Measurements from ENCODE around the gene ACTN3. TPM values are rescaled to one million over a fixed set of nuclear protein-coding genes. Genes with fewer than 3 reads are reported as not detected.

The ACTN3 gene
- total and polyA plus RNA-seq, 11 donors, result 0.01 to 0.04 TPM; not detected in 9

DNA sequence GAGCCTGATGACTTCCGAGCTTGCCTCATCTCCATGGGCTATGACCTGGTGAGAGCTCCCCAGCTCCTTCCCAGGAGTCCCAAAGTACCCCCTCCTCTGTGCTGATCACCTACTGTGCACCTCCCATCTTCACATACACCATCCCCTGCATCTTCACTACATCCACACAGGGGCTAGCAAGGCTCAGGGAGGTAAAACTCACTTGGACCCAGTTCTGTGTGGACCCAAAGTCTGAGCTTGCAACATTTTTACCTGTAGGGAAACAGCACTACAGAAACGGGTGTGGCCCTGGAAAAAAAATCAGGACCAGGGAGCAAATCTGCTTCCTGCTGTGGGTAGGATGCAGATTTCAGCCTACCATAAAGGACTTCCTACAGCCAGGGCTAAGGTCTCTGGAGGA, 15.6 kb downstream of the ACTN3 start:
- Histone ChIP-seq H3K27me3 (peaks cover 0 to 16% (median 0%) of the 10 kb centered on the region in 9 donors), H3K27ac (no peak overlapping the region), H3K36me3 (peaks cover 0 to 13% (median 0%) of the 10 kb centered on the region in 9 donors), H3K4me1 (peaks cover 0 to 8% (median 7%) of the 10 kb centered on the region in 12 donors), H3K4me3 (no peak overlapping the region), H3K9me3 (no peaks in the 10 kb centered on the region)
- TF ChIP-seq, protein P1, sequence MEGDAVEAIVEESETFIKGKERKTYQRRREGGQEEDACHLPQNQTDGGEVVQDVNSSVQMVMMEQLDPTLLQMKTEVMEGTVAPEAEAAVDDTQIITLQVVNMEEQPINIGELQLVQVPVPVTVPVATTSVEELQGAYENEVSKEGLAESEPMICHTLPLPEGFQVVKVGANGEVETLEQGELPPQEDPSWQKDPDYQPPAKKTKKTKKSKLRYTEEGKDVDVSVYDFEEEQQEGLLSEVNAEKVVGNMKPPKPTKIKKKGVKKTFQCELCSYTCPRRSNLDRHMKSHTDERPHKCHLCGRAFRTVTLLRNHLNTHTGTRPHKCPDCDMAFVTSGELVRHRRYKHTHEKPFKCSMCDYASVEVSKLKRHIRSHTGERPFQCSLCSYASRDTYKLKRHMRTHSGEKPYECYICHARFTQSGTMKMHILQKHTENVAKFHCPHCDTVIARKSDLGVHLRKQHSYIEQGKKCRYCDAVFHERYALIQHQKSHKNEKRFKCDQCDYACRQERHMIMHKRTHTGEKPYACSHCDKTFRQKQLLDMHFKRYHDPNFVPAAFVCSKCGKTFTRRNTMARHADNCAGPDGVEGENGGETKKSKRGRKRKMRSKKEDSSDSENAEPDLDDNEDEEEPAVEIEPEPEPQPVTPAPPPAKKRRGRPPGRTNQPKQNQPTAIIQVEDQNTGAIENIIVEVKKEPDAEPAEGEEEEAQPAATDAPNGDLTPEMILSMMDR (IDR thresholded peaks at IDR 0.05), result no peak
- TF ChIP-seq POLR2A (IDR thresholded peaks at IDR 0.05), result no peak
- intact Hi-C loops (cut with DNase I), result loop anchor here in 1 of 10 donors (10.0 kb wide), 1 partner anchor 273 kb away; no protein-coding TSS in a partner anchor
- ATAC-seq, result no peak
- DNase-seq, result no peak
- WGBS, 4 donors, result 76 to 90% (median 82%) methylated on average over 2 of the region's 2 CpGs

DNA sequence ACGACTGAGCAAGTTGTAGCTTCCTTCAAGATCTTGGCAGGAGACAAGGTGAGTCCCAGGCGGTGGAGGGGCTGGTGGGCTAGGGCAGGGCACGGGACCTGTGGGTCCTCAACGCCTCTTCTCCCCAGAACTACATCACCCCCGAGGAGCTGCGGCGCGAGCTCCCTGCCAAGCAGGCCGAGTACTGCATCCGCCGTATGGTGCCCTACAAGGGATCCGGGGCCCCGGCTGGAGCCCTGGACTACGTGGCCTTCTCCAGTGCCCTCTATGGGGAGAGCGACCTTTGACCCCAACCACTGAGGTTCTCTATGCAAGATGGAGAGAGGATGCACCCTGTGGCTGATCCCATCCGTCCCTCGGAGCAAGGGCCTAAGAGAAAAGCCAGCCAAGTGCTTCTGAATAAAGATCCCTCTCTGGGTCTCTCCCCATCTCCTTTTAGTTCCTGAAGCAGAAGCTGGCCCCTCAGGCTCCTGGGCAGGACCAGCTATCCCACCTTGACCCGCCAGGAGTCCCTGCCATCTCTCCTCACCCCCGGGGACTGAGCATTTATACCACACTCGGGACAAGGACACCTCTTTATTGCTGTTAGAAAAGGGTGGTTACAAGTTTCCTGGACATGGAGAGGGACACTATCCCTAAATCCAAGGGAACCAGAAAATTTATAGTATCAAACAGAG, 16.3 kb downstream of the ACTN3 start:
- intact Hi-C loops (cut with DNase I), result loop anchor here in 1 of 10 donors (10.0 kb wide), 1 partner anchor 272 kb away; no protein-coding TSS in a partner anchor
- H3K36me3 ChIP-seq, result peaks cover 0 to 13% (median 0%) of the 10 kb centered on the region in 9 donors
- H3K27me3 ChIP-seq, result peaks cover 0 to 15% (median 0%) of the 10 kb centered on the region in 9 donors
- ATAC-seq (no peak), DNase-seq (no peak)
- H3K4me3 ChIP-seq, result no peak overlapping the region
- 80 to 93% (median 90%) methylated on average over 9 to 20 of the region's 20 CpGs for WGBS, 4 donors
- no peaks in the 10 kb centered on the region for H3K9me3 ChIP-seq
- H3K4me1 ChIP-seq, result peaks cover 0 to 15% (median 13%) of the 10 kb centered on the region in 12 donors
- H3K27ac ChIP-seq, result no peak overlapping the region
- no peak for TF ChIP-seq POLR2A (IDR thresholded peaks at IDR 0.05)
- TF ChIP-seq, protein P1 (IDR thresholded peaks at IDR 0.05), result no peak

- H3K27ac ChIP-seq, result no peak overlapping the region
- H3K4me3 ChIP-seq, result no peak overlapping the region
- peaks cover 0 to 10% (median 0%) of the 10 kb centered on the region in 9 donors for H3K27me3 ChIP-seq
- TF ChIP-seq POLR2A (IDR thresholded peaks at IDR 0.05), result no peak
- TF ChIP-seq, protein P1 (IDR thresholded peaks at IDR 0.05), result no peak
- 85 to 93% (median 90%) methylated on average over 4 to 10 of the region's 10 CpGs for WGBS, 4 donors
- DNase-seq (peak in 1 of 5 donors; percentile 38), ATAC-seq (no peak)
- H3K4me1 ChIP-seq, result peaks cover 0 to 21% (median 14%) of the 10 kb centered on the region in 12 donors
- intact Hi-C loops (cut with DNase I), result loop anchor here in 1 of 10 donors (10.0 kb wide), 1 partner anchor 271 kb away; no protein-coding TSS in a partner anchor
- peaks cover 0 to 13% (median 0%) of the 10 kb centered on the region in 9 donors for H3K36me3 ChIP-seq
- no peaks in the 10 kb centered on the region for H3K9me3 ChIP-seq
Observed at GRCh38 chr11:66563832-66564231, 17.1 kb downstream of the ACTN3 start.

DNA sequence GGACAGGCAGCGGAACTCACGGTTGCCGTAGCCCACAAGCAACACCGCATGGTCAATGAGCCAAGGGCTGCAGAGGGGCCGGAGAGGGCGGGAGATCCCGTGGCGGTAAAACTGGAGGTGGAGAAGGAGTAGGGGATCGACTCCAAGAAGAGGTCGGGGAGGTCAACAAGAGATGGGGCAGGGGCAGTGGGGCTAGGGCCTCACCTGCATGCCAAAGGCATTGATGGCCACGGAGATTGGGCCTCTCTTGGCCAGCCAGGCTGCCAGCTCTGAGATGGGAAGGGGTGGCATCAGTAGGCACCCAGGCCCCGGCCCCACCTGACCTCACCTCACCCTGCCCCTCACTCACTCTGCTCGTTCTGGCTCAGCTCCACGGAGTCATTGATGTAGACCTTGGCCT, 17.8 kb downstream of the ACTN3 start:
- Histone ChIP-seq H3K4me3 (no peak overlapping the region), H3K9me3 (no peaks in the 10 kb centered on the region), H3K27me3 (peaks cover 0 to 6% (median 0%) of the 10 kb centered on the region in 9 donors), H3K4me1 (peaks cover 0 to 17% (median 12%) of the 10 kb centered on the region in 12 donors), H3K27ac (no peak overlapping the region), H3K36me3 (peaks cover 0 to 13% (median 0%) of the 10 kb centered on the region in 9 donors)
- 88 to 96% (median 90%) methylated on average over 11 to 14 of the region's 14 CpGs for WGBS, 4 donors
- ATAC-seq (no peak), DNase-seq (no peak)
- TF ChIP-seq, protein P1 (IDR thresholded peaks at IDR 0.05), result no peak
- no peak for TF ChIP-seq POLR2A (IDR thresholded peaks at IDR 0.05)
- intact Hi-C loops (cut with DNase I), result loop anchor here in 1 of 10 donors (10.0 kb wide), 1 partner anchor 270 kb away; no protein-coding TSS in a partner anchor

All from heart left ventricle (tissue), 16 donors.